A673 (cell line): Measurements from ENCODE around the gene FARP1.

Source experiments
- CTCF ChIP-seq: fragments of 300-800, 200-600 bp; sonication (generic); conservative IDR thresholded peaks from 2 replicates; pipeline ENCODE4 v1.5.1; 2017; ENCODE audit warnings: low read depth, mild to moderate bottlenecking, antibody characterized with exemption, low read length, moderate library complexity, mixed read lengths
- EZH2 ChIP-seq: fragments of 200-600 bp; sonication (generic); IDR thresholded peaks from 2 replicates; pipeline ENCODE4 v1.6.1; 2017; ENCODE audit warnings: borderline replicate concordance, low read depth, mild to moderate bottlenecking, mixed read lengths, antibody characterized with exemption, low read length; ENCODE audit not compliant: poor library complexity, severe bottlenecking

DNA sequence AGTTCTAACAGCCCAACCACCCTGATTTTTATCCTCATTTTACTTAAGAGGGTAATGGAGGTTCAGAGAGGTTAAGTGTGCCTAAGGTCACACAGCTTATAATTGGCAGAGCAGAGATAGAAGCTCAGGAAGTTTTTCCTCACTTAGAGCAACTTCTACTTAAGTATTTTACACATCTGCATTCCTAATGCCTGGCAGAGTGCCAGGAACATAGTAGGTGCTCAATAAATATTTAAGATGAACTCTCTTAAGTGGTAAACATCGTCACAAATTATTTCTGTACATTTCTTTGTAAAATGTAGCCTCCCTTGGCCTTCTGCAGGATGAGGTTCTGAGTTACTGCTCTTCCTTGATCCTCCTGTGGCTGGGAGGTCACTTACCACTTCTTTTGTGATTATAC is 14.7 kb downstream of the FARP1 start:
- TF ChIP-seq CTCF (no peak), EZH2 (no peak)
